ENCODE results near the gene TRUB2.
"Not testable (repeated sequence)": the region's sequence is repeated elsewhere in the genome, so short reads cannot be mapped to it uniquely, and the experiment has no call there.

Gene TRUB2

GRCh38 chr9:128339761-128340690, 17.8 kb upstream of the TRUB2 start, which contains the start of gene SLC27A4:
TSS of gene SLC27A4 (plus strand) at chr9:128340527. CDS start at chr9:128343133, 2,606 bp downstream.
- Histone ChIP-seq H3K4me3 (ENCODE audit: insufficient read length, low read depth) (peak within 1 kb of the TSS; percentile 66), H3K9ac (ENCODE audit: insufficient read length, low read depth) (peak within 1 kb of the TSS; percentile 86), H3K4me1 (ENCODE audit: insufficient read depth, insufficient read length) (peaks cover 3% of the 10 kb centered on the region), H3K36me3 (ENCODE audit: insufficient read depth, insufficient read length, low read length) (peaks cover 45% of the 10 kb centered on the region), H3K27me3 (ENCODE audit: insufficient read depth, insufficient read length) (no peaks in the 10 kb centered on the region), H3K9me3 (ENCODE audit: insufficient read depth, low read length) (no peaks in the 10 kb centered on the region)
- DNase-seq (ENCODE audit: low read depth, low spot score), result peak; percentile 75
- no peak for TF ChIP-seq SUZ12 (IDR thresholded peaks at IDR 0.05; ENCODE audit: extremely low read depth, insufficient read depth, insufficient read length)
- no peak for TF ChIP-seq ZNF274 (IDR thresholded peaks at IDR 0.05; ENCODE audit: low read depth, low read length)
- TF ChIP-seq YY1 (IDR thresholded peaks at IDR 0.05; ENCODE audit: insufficient read depth, insufficient read length), result no peak

GRCh38 chr9:128338852-128339614, 16.8 kb upstream of the TRUB2 start:
- H3K9me3 ChIP-seq (ENCODE audit: insufficient read depth, low read length); H3K4me3 ChIP-seq (ENCODE audit: insufficient read length, low read depth); DNase-seq (ENCODE audit: low read depth, low spot score); H3K4me1 ChIP-seq (ENCODE audit: insufficient read depth, insufficient read length); H3K9ac ChIP-seq (ENCODE audit: insufficient read length, low read depth); H3K27me3 ChIP-seq (ENCODE audit: insufficient read depth, insufficient read length): not testable (repeated sequence)
- peaks cover 40% of the 10 kb centered on the region for H3K36me3 ChIP-seq (ENCODE audit: insufficient read depth, insufficient read length, low read length)

DNA sequence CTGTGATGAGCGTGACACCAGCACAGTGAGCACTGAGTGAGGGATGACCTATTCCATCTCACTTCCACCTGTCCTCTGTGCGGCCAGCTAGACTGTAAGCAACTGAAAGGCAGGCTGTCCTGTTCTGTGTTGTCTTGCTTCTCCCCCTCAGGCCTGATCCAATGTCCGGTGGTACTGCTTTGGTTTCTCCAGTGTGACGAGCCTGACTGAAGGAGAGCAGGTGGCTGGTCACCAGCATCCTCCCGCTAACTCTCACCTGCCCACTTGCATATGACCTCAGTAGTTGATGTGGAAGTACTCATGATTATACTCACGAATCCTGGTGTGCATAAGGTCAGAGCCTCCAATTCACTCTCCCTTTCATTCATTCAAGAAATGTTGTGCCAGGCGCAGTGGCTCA, 15.7 kb upstream of the TRUB2 start:
- no peak overlapping the region for H3K4me3 ChIP-seq (ENCODE audit: insufficient read length, low read depth)
- peaks cover 40% of the 10 kb centered on the region for H3K36me3 ChIP-seq (ENCODE audit: insufficient read depth, insufficient read length, low read length)
- no peak overlapping the region for H3K9ac ChIP-seq (ENCODE audit: insufficient read length, low read depth)
- peaks cover 4% of the 10 kb centered on the region for H3K4me1 ChIP-seq (ENCODE audit: insufficient read depth, insufficient read length)
- DNase-seq (ENCODE audit: low read depth, low spot score), result no peak
- H3K27me3 ChIP-seq (ENCODE audit: insufficient read depth, insufficient read length), result no peaks in the 10 kb centered on the region
- TF ChIP-seq SUZ12 (IDR thresholded peaks at IDR 0.05; ENCODE audit: extremely low read depth, insufficient read depth, insufficient read length) (no peak), ZNF274 (IDR thresholded peaks at IDR 0.05; ENCODE audit: low read depth, low read length) (no peak)
- no peaks in the 10 kb centered on the region for H3K9me3 ChIP-seq (ENCODE audit: insufficient read depth, low read length)

GRCh38 chr9:128335914-128336313, 13.7 kb upstream of the TRUB2 start:
- TF ChIP-seq ZNF274 (IDR thresholded peaks at IDR 0.05; ENCODE audit: low read depth, low read length) (no peak), YY1 (IDR thresholded peaks at IDR 0.05; ENCODE audit: insufficient read depth, insufficient read length) (no peak), SUZ12 (IDR thresholded peaks at IDR 0.05; ENCODE audit: extremely low read depth, insufficient read depth, insufficient read length) (no peak)
- Histone ChIP-seq H3K9me3 (ENCODE audit: insufficient read depth, low read length) (no peaks in the 10 kb centered on the region), H3K4me1 (ENCODE audit: insufficient read depth, insufficient read length) (peaks cover 4% of the 10 kb centered on the region), H3K4me3 (ENCODE audit: insufficient read length, low read depth) (no peak overlapping the region), H3K9ac (ENCODE audit: insufficient read length, low read depth) (no peak overlapping the region), H3K36me3 (ENCODE audit: insufficient read depth, insufficient read length, low read length) (peaks cover 51% of the 10 kb centered on the region), H3K27me3 (ENCODE audit: insufficient read depth, insufficient read length) (no peaks in the 10 kb centered on the region)
- no peak for DNase-seq (ENCODE audit: low read depth, low spot score)

GRCh38 chr9:128335161-128335560, 12.9 kb upstream of the TRUB2 start:
- Histone ChIP-seq H3K27me3 (ENCODE audit: insufficient read depth, insufficient read length) (no peaks in the 10 kb centered on the region), H3K4me1 (ENCODE audit: insufficient read depth, insufficient read length) (peaks cover 4% of the 10 kb centered on the region), H3K36me3 (ENCODE audit: insufficient read depth, insufficient read length, low read length) (peaks cover 51% of the 10 kb centered on the region), H3K4me3 (ENCODE audit: insufficient read length, low read depth) (no peak overlapping the region), H3K9ac (ENCODE audit: insufficient read length, low read depth) (no peak overlapping the region), H3K9me3 (ENCODE audit: insufficient read depth, low read length) (no peaks in the 10 kb centered on the region)
- no peak for TF ChIP-seq ZNF274 (IDR thresholded peaks at IDR 0.05; ENCODE audit: low read depth, low read length)
- TF ChIP-seq YY1 (IDR thresholded peaks at IDR 0.05; ENCODE audit: insufficient read depth, insufficient read length), result no peak
- no peak for TF ChIP-seq SUZ12 (IDR thresholded peaks at IDR 0.05; ENCODE audit: extremely low read depth, insufficient read depth, insufficient read length)
- no peak for DNase-seq (ENCODE audit: low read depth, low spot score)

- no peak overlapping the region for H3K9ac ChIP-seq (ENCODE audit: insufficient read length, low read depth)
- peaks cover 65% of the 10 kb centered on the region for H3K36me3 ChIP-seq (ENCODE audit: insufficient read depth, insufficient read length, low read length)
- peaks cover 2% of the 10 kb centered on the region for H3K4me1 ChIP-seq (ENCODE audit: insufficient read depth, insufficient read length)
- H3K9me3 ChIP-seq (ENCODE audit: insufficient read depth, low read length), result no peaks in the 10 kb centered on the region
- no peak for TF ChIP-seq YY1 (IDR thresholded peaks at IDR 0.05; ENCODE audit: insufficient read depth, insufficient read length)
- TF ChIP-seq SUZ12 (IDR thresholded peaks at IDR 0.05; ENCODE audit: extremely low read depth, insufficient read depth, insufficient read length), result no peak
- TF ChIP-seq ZNF274 (IDR thresholded peaks at IDR 0.05; ENCODE audit: low read depth, low read length), result no peak
- no peaks in the 10 kb centered on the region for H3K27me3 ChIP-seq (ENCODE audit: insufficient read depth, insufficient read length)
- no peak overlapping the region for H3K4me3 ChIP-seq (ENCODE audit: insufficient read length, low read depth)
- DNase-seq (ENCODE audit: low read depth, low spot score), result no peak
Observed at GRCh38 chr9:128333451-128333869, 11.2 kb upstream of the TRUB2 start.

GRCh38 chr9:128325629-128326028, 3.4 kb upstream of the TRUB2 start:
- no peak overlapping the region for H3K4me3 ChIP-seq (ENCODE audit: insufficient read length, low read depth)
- H3K9me3 ChIP-seq (ENCODE audit: insufficient read depth, low read length), result no peaks in the 10 kb centered on the region
- H3K36me3 ChIP-seq (ENCODE audit: insufficient read depth, insufficient read length, low read length), result peaks cover 65% of the 10 kb centered on the region
- H3K4me1 ChIP-seq (ENCODE audit: insufficient read depth, insufficient read length), result no peaks in the 10 kb centered on the region
- H3K9ac ChIP-seq (ENCODE audit: insufficient read length, low read depth), result no peak overlapping the region
- no peak for TF ChIP-seq SUZ12 (IDR thresholded peaks at IDR 0.05; ENCODE audit: extremely low read depth, insufficient read depth, insufficient read length)
- no peak for TF ChIP-seq ZNF274 (IDR thresholded peaks at IDR 0.05; ENCODE audit: low read depth, low read length)
- no peak for TF ChIP-seq YY1 (IDR thresholded peaks at IDR 0.05; ENCODE audit: insufficient read depth, insufficient read length)
- no peak for DNase-seq (ENCODE audit: low read depth, low spot score)
- H3K27me3 ChIP-seq (ENCODE audit: insufficient read depth, insufficient read length), result no peaks in the 10 kb centered on the region
